GM06990 (cell line): ENCODE results near the gene CNN2.

Experiments
- DNase-seq: peaks from one replicate; pipeline ENCODE4 v3.0.0-alpha.2; 2011; ENCODE audit not compliant: insufficient read length; ENCODE audit errors: extremely low read depth
- H3K27me3 ChIP-seq: replicated peaks from 2 replicates; pipeline ENCODE4 v1.6.0; 2011; ENCODE audit warnings: low read length; ENCODE audit not compliant: control insufficient read depth, insufficient read depth
- H3K36me3 ChIP-seq: 2 replicates; pipeline ENCODE4 v1.5.1; 2011; ENCODE audit warnings: low read length; ENCODE audit not compliant: control insufficient read depth, insufficient read depth
- H3K4me3 ChIP-seq: replicated peaks from 2 replicates; pipeline ENCODE4 v1.5.1; 2011; ENCODE audit warnings: low read depth, mild to moderate bottlenecking, control low read depth, low read length
- CTCF ChIP-seq: IDR thresholded peaks from 2 replicates; pipeline ENCODE4 v1.5.1; 2011; ENCODE audit warnings: low read length, control low read depth, mild to moderate bottlenecking, inconsistent platforms; ENCODE audit not compliant: insufficient read depth, poor library complexity, severe bottlenecking

Gene CNN2

GRCh38 chr19:1025960-1026782 is at the start of gene CNN2:
Gene CNN2, plus strand, starts transcription at chr19:1026608. Its CDS starts 54 bp downstream, at chr19:1026662.
- no peak for TF ChIP-seq CTCF
- peak; percentile 87 for DNase-seq
- peak within 1 kb of the TSS; percentile 97 for H3K4me3 ChIP-seq
- H3K36me3 ChIP-seq, result peaks cover 4% of the 10 kb centered on the region
- no peaks in the 10 kb centered on the region for H3K27me3 ChIP-seq

GRCh38 chr19:977058-977464 is 49.3 kb upstream of the CNN2 start:
- H3K4me3 ChIP-seq, result no peak overlapping the region
- TF ChIP-seq CTCF, result no peak
- H3K36me3 ChIP-seq, result peaks cover 4% of the 10 kb centered on the region; the same call in 1 of the 2 replicates
- no peaks in the 10 kb centered on the region for H3K27me3 ChIP-seq
- no peak for DNase-seq

- H3K27me3 ChIP-seq, result no peaks in the 10 kb centered on the region
- no peaks in the 10 kb centered on the region for H3K36me3 ChIP-seq
- no peak for TF ChIP-seq CTCF
- no peak for DNase-seq
- no peak overlapping the region for H3K4me3 ChIP-seq
Observed at GRCh38 chr19:979318-979741, 47.1 kb upstream of the CNN2 start.

- no peaks in the 10 kb centered on the region for H3K36me3 ChIP-seq
- no peak overlapping the region for H3K4me3 ChIP-seq
- no peak for DNase-seq
- H3K27me3 ChIP-seq, result no peaks in the 10 kb centered on the region
- TF ChIP-seq CTCF, result no peak
Observed at GRCh38 chr19:980133-980998, 46.0 kb upstream of the CNN2 start.

- H3K27me3 ChIP-seq, result no peaks in the 10 kb centered on the region
- peak; percentile 17 for TF ChIP-seq CTCF
- peak; percentile 86 for DNase-seq
- peak overlapping the region; percentile 19 for H3K4me3 ChIP-seq
- H3K36me3 ChIP-seq, result peaks cover 4% of the 10 kb centered on the region
Observed at GRCh38 chr19:982567-983170, 43.7 kb upstream of the CNN2 start.
